ENCODE data around the gene PCDHB4. TPM values are rescaled to one million over a fixed set of nuclear protein-coding genes. Genes with fewer than 3 reads are reported as not detected.
A peak's percentile ranks its signal among the peaks of the same experiment; 100 is the strongest.
"Not testable (repeated sequence)": the region's sequence is repeated elsewhere in the genome, so short reads cannot be mapped to it uniquely, and the experiment has no call there.

PCDHB4 gene
- polyA plus RNA-seq: under 1 TPM; 0.20 to 0.36 TPM

DNA sequence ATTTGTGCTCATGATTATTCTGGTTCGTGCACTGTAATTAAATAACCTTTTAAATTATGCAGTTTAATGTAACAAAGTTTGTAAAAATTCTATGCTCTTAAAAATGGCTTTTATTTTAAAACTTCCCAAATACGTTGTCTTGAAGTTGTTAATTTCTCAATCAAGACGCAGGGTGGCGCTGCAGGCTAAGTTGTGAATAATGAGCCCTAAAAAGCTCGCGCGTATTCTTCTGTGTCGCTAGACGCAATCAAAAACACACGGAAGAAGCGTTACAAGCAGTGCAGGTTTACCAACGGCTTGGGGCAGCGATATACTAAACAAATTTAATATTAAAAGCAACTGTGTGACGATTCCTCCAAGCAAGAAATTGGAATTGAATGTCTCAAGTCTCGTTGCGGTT, at the start of gene PCDHB4:
Gene PCDHB4, plus strand, starts transcription at position 256 of the 400 bp plus-strand sequence. CDS start 181 bp downstream, outside the sequence.
- H3K27me3 ChIP-seq (ENCODE audit: control insufficient read depth in 1 of 2, insufficient read depth in 2 of 2, low read length in 2 of 2): no peaks in the 10 kb centered on the region
- H3K36me3 ChIP-seq (ENCODE audit: control insufficient read depth in 2 of 2, insufficient read depth in 2 of 2, low read length in 1 of 2): no peaks in the 10 kb centered on the region
- H3K4me3 ChIP-seq (ENCODE audit: low read depth in 1 of 2, low read length in 2 of 2): peak within 1 kb of the TSS; percentile 7 to 8
- H3K4me1 ChIP-seq (ENCODE audit: control insufficient read depth in 2 of 2, insufficient read depth in 2 of 2, low read length in 1 of 2): no peaks in the 10 kb centered on the region
- peaks cover 5 to 8% of the 10 kb centered on the region in 2 donors for H3K9me3 ChIP-seq (ENCODE audit: control insufficient read depth in 2 of 2, insufficient read depth in 1 of 2, low read depth in 1 of 2, low read length in 1 of 2)
- 22 to 24% methylated on average over 16 of the region's 16 CpGs for WGBS, 2 donors
- no peak within 1 kb of the TSS for H3K27ac ChIP-seq (ENCODE audit: low read depth in 2 of 2, low read length in 1 of 2)

DNA sequence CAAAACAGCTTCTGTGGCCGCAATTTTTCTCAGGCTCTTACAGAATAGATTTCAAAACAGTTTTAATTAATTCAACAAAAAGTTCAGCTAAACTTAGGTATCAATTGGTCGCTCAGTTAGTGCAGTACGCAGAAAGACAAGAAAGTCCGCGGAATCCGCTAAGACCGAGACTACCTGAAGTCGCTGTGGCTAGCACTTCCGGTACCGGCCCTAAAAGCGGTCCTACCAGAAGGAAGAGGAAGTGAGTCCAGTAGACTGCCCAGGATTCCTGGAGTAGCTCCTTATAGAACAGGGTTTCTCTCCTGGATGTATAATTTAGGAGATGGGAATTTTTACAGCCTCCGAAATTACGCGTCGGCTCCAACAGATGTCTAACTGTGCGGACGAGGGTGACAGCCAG, 43.8 kb upstream of the PCDHB4 start:
- Histone ChIP-seq H3K9me3 (ENCODE audit: control insufficient read depth in 2 of 2, insufficient read depth in 1 of 2, low read depth in 1 of 2, low read length in 1 of 2) (peaks cover 0 to 8% of the 10 kb centered on the region in 2 donors), H3K4me3 (ENCODE audit: low read depth in 1 of 2, low read length in 2 of 2) (no peak overlapping the region), H3K27ac (ENCODE audit: low read depth in 2 of 2, low read length in 1 of 2) (no peak overlapping the region), H3K4me1 (ENCODE audit: control insufficient read depth in 2 of 2, insufficient read depth in 2 of 2, low read length in 1 of 2) (no peaks in the 10 kb centered on the region), H3K36me3 (ENCODE audit: control insufficient read depth in 2 of 2, insufficient read depth in 2 of 2, low read length in 1 of 2) (no peaks in the 10 kb centered on the region), H3K27me3 (ENCODE audit: control insufficient read depth in 1 of 2, insufficient read depth in 2 of 2, low read length in 2 of 2) (no peaks in the 10 kb centered on the region)
- WGBS, 2 donors: 53% methylated on average over 17 of the region's 17 CpGs

DNA sequence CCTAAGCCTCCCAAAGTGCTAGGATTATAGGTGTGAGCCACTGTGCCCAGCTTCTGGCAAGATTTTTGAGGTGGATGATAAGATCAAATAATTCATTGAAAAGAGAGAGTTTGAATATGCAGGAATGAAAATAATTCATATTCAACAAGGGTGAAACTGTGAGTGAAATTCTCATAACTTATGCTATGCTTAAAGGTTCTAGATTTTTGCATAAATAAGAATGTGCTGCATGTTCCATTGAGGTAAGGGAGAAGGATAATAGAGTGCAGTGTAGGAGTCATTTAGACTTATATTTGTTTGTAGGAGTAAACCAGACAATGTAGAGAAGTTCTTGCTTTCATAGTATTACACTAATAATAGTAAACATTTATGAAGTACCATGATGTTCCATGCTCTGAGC, 39.4 kb upstream of the PCDHB4 start:
- Histone ChIP-seq H3K9me3 (ENCODE audit: control insufficient read depth in 2 of 2, insufficient read depth in 1 of 2, low read depth in 1 of 2, low read length in 1 of 2) (peaks cover 0 to 8% of the 10 kb centered on the region in 2 donors), H3K4me1 (ENCODE audit: control insufficient read depth in 2 of 2, insufficient read depth in 2 of 2, low read length in 1 of 2) (no peaks in the 10 kb centered on the region), H3K27me3 (ENCODE audit: control insufficient read depth in 1 of 2, insufficient read depth in 2 of 2, low read length in 2 of 2) (no peaks in the 10 kb centered on the region), H3K27ac (ENCODE audit: low read depth in 2 of 2, low read length in 1 of 2) (no peak overlapping the region), H3K4me3 (ENCODE audit: low read depth in 1 of 2, low read length in 2 of 2) (no peak overlapping the region), H3K36me3 (ENCODE audit: control insufficient read depth in 2 of 2, insufficient read depth in 2 of 2, low read length in 1 of 2) (no peaks in the 10 kb centered on the region)

DNA sequence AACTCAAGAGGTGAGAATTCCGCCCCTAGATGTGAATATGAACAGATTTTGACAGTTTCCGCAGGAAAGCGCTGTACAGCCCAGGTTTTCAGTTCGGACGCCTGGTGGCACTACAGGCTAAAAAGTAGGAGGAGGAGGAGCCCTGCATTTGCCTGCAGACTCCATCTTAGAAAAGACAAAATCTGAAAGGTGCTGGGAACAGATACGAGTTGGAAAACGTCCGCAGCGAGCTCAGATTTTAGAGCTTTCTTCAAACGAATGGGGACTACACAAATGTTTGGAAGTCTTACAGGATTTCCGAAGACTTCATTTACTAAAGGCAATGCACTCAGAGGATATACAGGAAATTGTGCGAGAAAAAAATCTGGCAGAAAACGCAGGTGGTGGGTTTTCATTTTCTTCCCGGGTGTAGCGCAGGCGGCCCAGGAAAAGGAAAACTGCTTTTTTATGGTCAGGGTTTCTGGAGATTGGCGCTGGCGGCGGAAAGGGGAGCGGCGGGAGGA, 37.1 kb upstream of the PCDHB4 start:
- WGBS, 2 donors: 16 to 17% methylated on average over 21 of the region's 21 CpGs
- Histone ChIP-seq H3K36me3 (ENCODE audit: control insufficient read depth in 2 of 2, insufficient read depth in 2 of 2, low read length in 1 of 2) (no peaks in the 10 kb centered on the region), H3K9me3 (ENCODE audit: control insufficient read depth in 2 of 2, insufficient read depth in 1 of 2, low read depth in 1 of 2, low read length in 1 of 2) (peaks cover 0 to 3% of the 10 kb centered on the region in 2 donors), H3K4me3 (ENCODE audit: low read depth in 1 of 2, low read length in 2 of 2) (peak overlapping the region; percentile 10 to 42), H3K4me1 (ENCODE audit: control insufficient read depth in 2 of 2, insufficient read depth in 2 of 2, low read length in 1 of 2) (no peaks in the 10 kb centered on the region), H3K27me3 (ENCODE audit: control insufficient read depth in 1 of 2, insufficient read depth in 2 of 2, low read length in 2 of 2) (no peaks in the 10 kb centered on the region), H3K27ac (ENCODE audit: low read depth in 2 of 2, low read length in 1 of 2) (no peak overlapping the region)

- Histone ChIP-seq H3K9me3 (ENCODE audit: control insufficient read depth in 2 of 2, insufficient read depth in 1 of 2, low read depth in 1 of 2, low read length in 1 of 2) (peaks cover 8 to 19% of the 10 kb centered on the region in 2 donors), H3K27ac (ENCODE audit: low read depth in 2 of 2, low read length in 1 of 2) (no peak within 1 kb of the TSS), H3K36me3 (ENCODE audit: control insufficient read depth in 2 of 2, insufficient read depth in 2 of 2, low read length in 1 of 2) (no peaks in the 10 kb centered on the region), H3K4me3 (ENCODE audit: low read depth in 1 of 2, low read length in 2 of 2) (peak within 1 kb of the TSS; percentile 24 to 44), H3K27me3 (ENCODE audit: control insufficient read depth in 1 of 2, insufficient read depth in 2 of 2, low read length in 2 of 2) (no peaks in the 10 kb centered on the region), H3K4me1 (ENCODE audit: control insufficient read depth in 2 of 2, insufficient read depth in 2 of 2, low read length in 1 of 2) (no peaks in the 10 kb centered on the region)
- WGBS, 2 donors: 15% methylated on average over 29 of the region's 29 CpGs
These were observed 26.9 kb upstream of the PCDHB4 start, which contains the start of gene PCDHB2 for GRCh38 chr5:141094481-141095262. TSS of gene PCDHB2 (plus strand) at chr5:141094615. CDS start at chr5:141094791, 176 bp downstream.

DNA sequence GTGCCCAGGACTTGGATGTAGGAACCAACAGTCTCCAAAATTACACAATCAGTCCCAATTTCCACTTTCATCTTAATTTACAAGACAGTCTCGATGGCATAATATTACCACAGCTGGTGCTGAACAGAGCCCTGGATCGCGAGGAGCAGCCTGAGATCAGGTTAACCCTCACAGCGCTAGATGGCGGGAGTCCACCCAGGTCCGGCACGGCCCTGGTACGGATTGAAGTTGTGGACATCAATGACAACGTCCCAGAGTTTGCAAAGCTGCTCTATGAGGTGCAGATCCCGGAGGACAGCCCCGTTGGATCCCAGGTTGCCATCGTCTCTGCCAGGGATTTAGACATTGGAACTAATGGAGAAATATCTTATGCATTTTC, 26.4 kb upstream of the PCDHB4 start:
- Histone ChIP-seq H3K4me1 (ENCODE audit: control insufficient read depth in 2 of 2, insufficient read depth in 2 of 2, low read length in 1 of 2) (no peaks in the 10 kb centered on the region), H3K4me3 (ENCODE audit: low read depth in 1 of 2, low read length in 2 of 2) (no peak overlapping the region), H3K9me3 (ENCODE audit: control insufficient read depth in 2 of 2, insufficient read depth in 1 of 2, low read depth in 1 of 2, low read length in 1 of 2) (peaks cover 9 to 18% of the 10 kb centered on the region in 2 donors), H3K27ac (ENCODE audit: low read depth in 2 of 2, low read length in 1 of 2) (no peak overlapping the region), H3K27me3 (ENCODE audit: control insufficient read depth in 1 of 2, insufficient read depth in 2 of 2, low read length in 2 of 2) (peaks cover 0 to 1% of the 10 kb centered on the region in 2 donors), H3K36me3 (ENCODE audit: control insufficient read depth in 2 of 2, insufficient read depth in 2 of 2, low read length in 1 of 2) (no peaks in the 10 kb centered on the region)
- WGBS, 2 donors: 40 to 45% methylated on average over 12 of the region's 12 CpGs

GRCh38 chr5:141096181-141096580, 25.4 kb upstream of the PCDHB4 start:
- not testable (repeated sequence) for H3K4me1 ChIP-seq (ENCODE audit: control insufficient read depth in 2 of 2, insufficient read depth in 2 of 2, low read length in 1 of 2); H3K27me3 ChIP-seq (ENCODE audit: control insufficient read depth in 1 of 2, insufficient read depth in 2 of 2, low read length in 2 of 2); H3K36me3 ChIP-seq (ENCODE audit: control insufficient read depth in 2 of 2, insufficient read depth in 2 of 2, low read length in 1 of 2); H3K27ac ChIP-seq (ENCODE audit: low read depth in 2 of 2, low read length in 1 of 2); H3K4me3 ChIP-seq (ENCODE audit: low read depth in 1 of 2, low read length in 2 of 2)
- 44 to 47% methylated on average over 23 to 30 of the region's 46 CpGs for WGBS, 2 donors
- peaks cover 14 to 24% of the 10 kb centered on the region in 2 donors for H3K9me3 ChIP-seq (ENCODE audit: control insufficient read depth in 2 of 2, insufficient read depth in 1 of 2, low read depth in 1 of 2, low read length in 1 of 2)

GRCh38 chr5:141096586-141096985, 25.0 kb upstream of the PCDHB4 start:
- H3K36me3 ChIP-seq (ENCODE audit: control insufficient read depth in 2 of 2, insufficient read depth in 2 of 2, low read length in 1 of 2); H3K27ac ChIP-seq (ENCODE audit: low read depth in 2 of 2, low read length in 1 of 2); H3K4me3 ChIP-seq (ENCODE audit: low read depth in 1 of 2, low read length in 2 of 2); H3K27me3 ChIP-seq (ENCODE audit: control insufficient read depth in 1 of 2, insufficient read depth in 2 of 2, low read length in 2 of 2); H3K4me1 ChIP-seq (ENCODE audit: control insufficient read depth in 2 of 2, insufficient read depth in 2 of 2, low read length in 1 of 2): not testable (repeated sequence)
- WGBS, 2 donors: 42 to 45% methylated on average over 12 to 35 of the region's 38 CpGs
- H3K9me3 ChIP-seq (ENCODE audit: control insufficient read depth in 2 of 2, insufficient read depth in 1 of 2, low read depth in 1 of 2, low read length in 1 of 2): peaks cover 14 to 26% of the 10 kb centered on the region in 2 donors

DNA sequence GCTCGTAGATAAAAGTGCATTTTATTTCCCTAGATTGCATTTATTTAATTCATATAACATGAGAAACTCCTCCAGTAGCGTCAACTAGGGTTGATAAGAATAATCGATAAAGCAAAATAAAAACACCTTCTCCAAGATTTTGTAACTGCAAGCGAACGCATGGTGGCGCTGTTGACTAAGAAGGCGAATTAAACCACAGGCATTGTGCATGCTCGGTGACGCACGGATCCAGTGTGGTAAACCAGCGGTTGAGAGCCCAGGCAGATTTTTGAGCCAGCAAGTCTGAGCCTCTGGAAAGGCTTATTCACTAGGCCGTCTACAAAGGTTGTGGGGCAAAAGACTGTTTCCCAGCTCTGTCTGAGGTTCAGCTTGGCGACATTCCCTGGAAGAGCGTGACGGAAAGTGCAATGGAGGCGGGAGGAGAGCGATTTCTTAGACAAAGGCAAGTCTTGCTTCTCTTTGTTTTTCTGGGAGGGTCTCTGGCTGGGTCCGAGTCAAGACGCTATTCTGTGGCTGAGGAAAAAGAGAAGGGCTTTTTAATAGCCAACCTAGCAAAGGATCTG, 21.3 kb upstream of the PCDHB4 start, which contains the start of gene PCDHB3:
Gene PCDHB3, plus strand, starts transcription at position 231 of the 563 bp plus-strand sequence. Its CDS starts 177 bp downstream, at position 408.
- H3K36me3 ChIP-seq (ENCODE audit: control insufficient read depth in 2 of 2, insufficient read depth in 2 of 2, low read length in 1 of 2): no peaks in the 10 kb centered on the region
- H3K27me3 ChIP-seq (ENCODE audit: control insufficient read depth in 1 of 2, insufficient read depth in 2 of 2, low read length in 2 of 2): peaks cover 0 to 3% of the 10 kb centered on the region in 2 donors
- peaks cover 9 to 28% of the 10 kb centered on the region in 2 donors for H3K9me3 ChIP-seq (ENCODE audit: control insufficient read depth in 2 of 2, insufficient read depth in 1 of 2, low read depth in 1 of 2, low read length in 1 of 2)
- H3K4me1 ChIP-seq (ENCODE audit: control insufficient read depth in 2 of 2, insufficient read depth in 2 of 2, low read length in 1 of 2): no peaks in the 10 kb centered on the region
- WGBS, 2 donors: 17 to 25% methylated on average over 19 of the region's 19 CpGs
- no peak within 1 kb of the TSS for H3K27ac ChIP-seq (ENCODE audit: low read depth in 2 of 2, low read length in 1 of 2)
- peak within 1 kb of the TSS; percentile 6 to 8 for H3K4me3 ChIP-seq (ENCODE audit: low read depth in 1 of 2, low read length in 2 of 2)
